ENCODE data around the gene PRCC.

DNA sequence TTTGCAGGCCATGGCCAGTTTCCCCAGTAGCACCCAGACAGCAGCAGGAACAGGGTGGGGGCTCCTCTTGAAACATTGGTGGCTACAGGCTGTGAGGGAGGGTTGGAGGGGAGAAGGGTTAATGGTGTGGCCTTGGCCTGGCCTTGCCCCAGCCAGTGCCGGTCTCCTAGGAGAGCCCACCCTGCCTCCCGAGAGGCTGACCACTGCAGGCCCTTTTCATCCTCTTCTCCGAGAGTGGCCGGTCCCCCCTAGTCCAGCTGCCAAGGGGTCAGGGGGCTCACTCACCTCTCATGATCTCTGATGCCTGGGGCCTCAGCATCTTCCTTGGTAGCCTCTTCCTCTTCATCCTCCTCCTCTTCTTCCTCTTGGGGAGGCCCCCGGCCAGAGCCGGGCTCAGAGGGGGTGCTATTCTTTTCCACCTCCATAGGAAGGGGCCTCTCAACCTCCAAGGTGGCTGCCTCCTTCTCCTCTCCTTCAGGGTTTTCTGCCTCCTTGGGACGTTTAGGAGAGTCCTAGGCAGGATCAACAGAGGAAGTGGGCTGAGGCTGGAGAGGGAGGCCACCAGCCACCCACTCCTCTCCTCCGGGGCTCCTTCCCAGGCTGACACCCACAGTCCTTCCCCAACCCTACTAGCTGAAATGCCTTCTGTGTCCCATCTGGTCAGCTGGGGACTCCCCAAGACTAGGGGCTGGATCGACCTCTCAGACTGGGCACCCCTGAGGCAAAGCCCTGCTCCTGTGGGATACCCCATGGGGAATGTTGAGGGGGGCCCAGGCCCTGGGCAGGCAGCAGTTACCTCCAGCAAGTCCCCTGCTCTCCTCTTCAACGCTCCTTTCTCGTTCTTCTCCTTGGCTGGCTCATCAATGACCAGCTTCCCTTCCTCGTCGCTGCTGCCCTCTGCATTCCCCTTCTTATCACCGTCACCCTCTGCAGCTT, 23.7 kb upstream of the PRCC start:
- TF ChIP-seq POLR2A (IDR thresholded peaks at IDR 0.05) (no peak), EP300 (IDR thresholded peaks at IDR 0.05) (no peak), POLR2AphosphoS5 (IDR thresholded peaks at IDR 0.05) (no peak)
- TF ChIP-seq, protein P1, sequence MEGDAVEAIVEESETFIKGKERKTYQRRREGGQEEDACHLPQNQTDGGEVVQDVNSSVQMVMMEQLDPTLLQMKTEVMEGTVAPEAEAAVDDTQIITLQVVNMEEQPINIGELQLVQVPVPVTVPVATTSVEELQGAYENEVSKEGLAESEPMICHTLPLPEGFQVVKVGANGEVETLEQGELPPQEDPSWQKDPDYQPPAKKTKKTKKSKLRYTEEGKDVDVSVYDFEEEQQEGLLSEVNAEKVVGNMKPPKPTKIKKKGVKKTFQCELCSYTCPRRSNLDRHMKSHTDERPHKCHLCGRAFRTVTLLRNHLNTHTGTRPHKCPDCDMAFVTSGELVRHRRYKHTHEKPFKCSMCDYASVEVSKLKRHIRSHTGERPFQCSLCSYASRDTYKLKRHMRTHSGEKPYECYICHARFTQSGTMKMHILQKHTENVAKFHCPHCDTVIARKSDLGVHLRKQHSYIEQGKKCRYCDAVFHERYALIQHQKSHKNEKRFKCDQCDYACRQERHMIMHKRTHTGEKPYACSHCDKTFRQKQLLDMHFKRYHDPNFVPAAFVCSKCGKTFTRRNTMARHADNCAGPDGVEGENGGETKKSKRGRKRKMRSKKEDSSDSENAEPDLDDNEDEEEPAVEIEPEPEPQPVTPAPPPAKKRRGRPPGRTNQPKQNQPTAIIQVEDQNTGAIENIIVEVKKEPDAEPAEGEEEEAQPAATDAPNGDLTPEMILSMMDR (IDR thresholded peaks at IDR 0.05), result no peak
